BE2C (cell line): ENCODE measurements around the gene HOMER3.

Source experiments
- DNase-seq: peaks from one replicate; pipeline ENCODE4 v3.0.0-alpha.2; 2020
- H3K27me3 ChIP-seq: fragments of 250-450 bp; sonication (Bioruptor Pico); 2 replicates; pipeline ENCODE4 v1.5.1; 2020; ENCODE audit warnings: mild to moderate bottlenecking
- H3K36me3 ChIP-seq: fragments of 250-450 bp; sonication (Bioruptor Pico); 2 replicates; pipeline ENCODE4 v1.5.1; 2020; ENCODE audit warnings: mild to moderate bottlenecking
- H3K4me1 ChIP-seq: fragments of 250-450 bp; sonication (Bioruptor Pico); 2 replicates; pipeline ENCODE4 v1.5.1; 2020
- H3K4me3 ChIP-seq: 2 replicates; pipeline ENCODE4 v1.5.1; 2011; ENCODE audit warnings: low read depth, low read length
- H3K9me3 ChIP-seq: fragments of 250-450 bp; sonication (Bioruptor Pico); 2 replicates; pipeline ENCODE4 v1.5.1; 2020
- CTCF ChIP-seq: IDR thresholded peaks from 2 replicates; pipeline ENCODE4 v1.5.1; 2012; ENCODE audit warnings: mild to moderate bottlenecking, low read depth, low read length

HOMER3 gene

GRCh38 chr19:18886972-18887371 is 54.0 kb downstream of the HOMER3 start:
- Histone ChIP-seq H3K36me3 (no peaks in the 10 kb centered on the region), H3K4me3 (no peak overlapping the region), H3K27me3 (no peaks in the 10 kb centered on the region), H3K4me1 (no peaks in the 10 kb centered on the region), H3K9me3 (no peaks in the 10 kb centered on the region)
- TF ChIP-seq CTCF, result no peak
- DNase-seq, result no peak

GRCh38 chr19:18883526-18884304 is 57.3 kb downstream of the HOMER3 start:
- no peak for DNase-seq
- peaks cover 3% of the 10 kb centered on the region; the same call in 1 of the 2 replicates for H3K4me1 ChIP-seq
- no peak for TF ChIP-seq CTCF
- no peaks in the 10 kb centered on the region for H3K27me3 ChIP-seq
- H3K4me3 ChIP-seq, result no peak overlapping the region
- no peaks in the 10 kb centered on the region; the same call in 1 of the 2 replicates for H3K9me3 ChIP-seq
- H3K36me3 ChIP-seq, result no peaks in the 10 kb centered on the region

- Histone ChIP-seq H3K36me3 (no peaks in the 10 kb centered on the region; the same call in 1 of the 2 replicates), H3K27me3 (no peaks in the 10 kb centered on the region), H3K9me3 (no peaks in the 10 kb centered on the region; the same call in 1 of the 2 replicates), H3K4me1 (peaks cover 3% of the 10 kb centered on the region; the same call in 1 of the 2 replicates), H3K4me3 (no peak overlapping the region)
- TF ChIP-seq CTCF, result no peak
- DNase-seq, result no peak
Measured at GRCh38 chr19:18881491-18881890, 59.5 kb downstream of the HOMER3 start.

- Histone ChIP-seq H3K9me3 (no peaks in the 10 kb centered on the region; the same call in 1 of the 2 replicates), H3K4me1 (peaks cover 3% of the 10 kb centered on the region; the same call in 1 of the 2 replicates), H3K27me3 (no peaks in the 10 kb centered on the region), H3K4me3 (no peak overlapping the region), H3K36me3 (no peaks in the 10 kb centered on the region; the same call in 1 of the 2 replicates)
- peak; percentile 75 for DNase-seq
- no peak for TF ChIP-seq CTCF
Measured at GRCh38 chr19:18879579-18880373, 61.2 kb downstream of the HOMER3 start.
